Measurements from ENCODE around the gene ZNF423.

GRCh38 chr16:49622421-49623402, 233.2 kb downstream of the ZNF423 start:
- TF ChIP-seq KLF13 (tag; IDR thresholded peaks at IDR 0.05; ENCODE audit: borderline replicate concordance, low read depth) (no peak), E2F6 (IDR thresholded peaks at IDR 0.05; ENCODE audit: borderline replicate concordance in 1 of 2, extremely low read depth in 1 of 2, insufficient read depth in 1 of 2, insufficient read length in 1 of 2, low read depth in 1 of 2, low read length in 1 of 2, poor library complexity in 1 of 2, severe bottlenecking in 1 of 2) (no peak), HNRNPH1 (optimal IDR thresholded peaks at IDR 0.05; ENCODE audit: low read depth, low read length) (no peak), ZBTB8A (IDR thresholded peaks at IDR 0.05; ENCODE audit: partially characterized antibody) (no peak), ZNF253 (CRISPR knock-in tag; conservative IDR thresholded peaks at IDR 0.05) (no peak), BACH1 (tag; IDR thresholded peaks at IDR 0.05) (no peak), FOXJ3 (CRISPR knock-in tag; IDR thresholded peaks at IDR 0.05) (no peak), PATZ1 (CRISPR knock-in tag; IDR thresholded peaks at IDR 0.05; ENCODE audit: borderline replicate concordance) (no peak)
